HepG2 (cell line): ENCODE measurements around the gene INPP1. TPM values are rescaled to one million over a fixed set of nuclear protein-coding genes. Genes with fewer than 3 reads are reported as not detected.

ENCODE experiments used
- CCDC6 ChIP-seq: sonication (generic); formaldehyde crosslinking; IDR thresholded peaks from 2 replicates; pipeline ENCODE4 v1.8.1; 2022; ENCODE audit warnings: mild to moderate bottlenecking, missing genetic modification reagents, moderate library complexity
- GLI4 ChIP-seq: sonication (generic); formaldehyde crosslinking; IDR thresholded peaks from 2 replicates; pipeline ENCODE4 v1.5.1; 2020; ENCODE audit warnings: missing genetic modification reagents, mild to moderate bottlenecking, moderate library complexity, borderline replicate concordance
- JDP2 ChIP-seq: sonication (generic); formaldehyde crosslinking; IDR thresholded peaks from 2 replicates; pipeline ENCODE4 v1.8.1; 2022; ENCODE audit warnings: missing genetic modification reagents, borderline replicate concordance
- KAT2B ChIP-seq: fragments of 150-350 bp; IDR thresholded peaks from 2 replicates; pipeline ENCODE4 v1.6.1; 2014; ENCODE audit warnings: low read depth, low read length, borderline replicate concordance
- KLF6 ChIP-seq: IDR thresholded peaks from 2 replicates; pipeline ENCODE4 v1.8.0; 2016; ENCODE audit warnings: missing biosample characterization, missing genetic modification reagents
- LCORL ChIP-seq, 2 experiments: fragments of 450-650 bp in 1 of 2; sonication (generic) in 1 of 2; formaldehyde crosslinking in 1 of 2; IDR thresholded peaks; 2 replicates each; pipeline versions ENCODE4 v1.5.0 to v1.6.1; 2017 to 2020; ENCODE audit warnings: antibody characterized with exemption in 1 of 2, missing genetic modification reagents in 1 of 2
- MAFG ChIP-seq: sonication (generic); formaldehyde crosslinking; IDR thresholded peaks from 2 replicates; pipeline ENCODE4 v1.5.1; 2020; ENCODE audit warnings: mild to moderate bottlenecking, missing genetic modification reagents
- NFRKB ChIP-seq: fragments of 450-650 bp; IDR thresholded peaks from 2 replicates; pipeline ENCODE4 v1.6.1; 2017
- NR3C1 ChIP-seq: sonication (generic); formaldehyde crosslinking; IDR thresholded peaks from 2 replicates; pipeline ENCODE4 v1.4.0; 2020; ENCODE audit warnings: missing genetic modification reagents
- RELA ChIP-seq: sonication (generic); formaldehyde crosslinking; IDR thresholded peaks from 2 replicates; pipeline ENCODE4 v1.4.0; 2020; ENCODE audit warnings: missing genetic modification reagents
- ZFP36L2 ChIP-seq: sonication (generic); formaldehyde crosslinking; IDR thresholded peaks from 2 replicates; pipeline ENCODE4 v1.4.0; 2020; ENCODE audit warnings: missing genetic modification reagents
- ZFP41 ChIP-seq: sonication (generic); formaldehyde crosslinking; IDR thresholded peaks from 2 replicates; pipeline ENCODE4 v1.4.0; 2020; ENCODE audit warnings: mild to moderate bottlenecking, missing genetic modification reagents, borderline replicate concordance
- ZNF224 ChIP-seq: sonication (generic); formaldehyde crosslinking; IDR thresholded peaks from 2 replicates; pipeline ENCODE4 v1.5.0; 2020; ENCODE audit warnings: mild to moderate bottlenecking, missing genetic modification reagents
- ZNF263 ChIP-seq: sonication (generic); formaldehyde crosslinking; IDR thresholded peaks from 2 replicates; pipeline ENCODE4 v1.4.0; 2020; ENCODE audit warnings: missing genetic modification reagents
- ZNF264 ChIP-seq: sonication (generic); formaldehyde crosslinking; IDR thresholded peaks from 2 replicates; pipeline ENCODE4 v1.4.0; 2020; ENCODE audit warnings: missing genetic modification reagents
- ZNF740 ChIP-seq: sonication (generic); formaldehyde crosslinking; IDR thresholded peaks from 2 replicates; pipeline ENCODE4 v1.4.0; 2020; ENCODE audit warnings: missing genetic modification reagents
- polyA plus RNA-seq, 8 experiments: library from polyadenylated mRNA; depleted of rRNA in 3 of 8; stranded (reverse) in 7 of 8; unstranded in 1 of 8; fragments of >200 nt; fragmentation: Illumina TruSeq in 4 of 8; extraction: Trizol in 4 of 8; gene quantifications; 2 replicates each; pipeline versions ENCODE4 v1.2.1 to v1.2.3, GENCODE V29; 2011 to 2016; ENCODE audit warnings: low read depth in 4 of 8, missing spikeins in 1 of 8, mixed read lengths in 1 of 8; ENCODE audit not compliant: insufficient read depth in 1 of 8
- total RNA-seq, 5 experiments: library from RNA; depleted of rRNA; stranded (reverse); fragments of >200 nt; fragmentation: Illumina TruSeq; extraction: Trizol; gene quantifications; 2 replicates each; pipeline ENCODE4 v1.2.3, GENCODE V29; 2016; ENCODE audit warnings: low read depth in 1 of 5
- TF ChIP-seq, protein P1 (sequence below): sonication (generic); formaldehyde crosslinking; IDR thresholded peaks from 2 replicates; pipeline ENCODE4 v1.8.0; 2022; ENCODE audit warnings: mild to moderate bottlenecking, missing genetic modification reagents; ENCODE audit not compliant: insufficient replicate concordance
- TF ChIP-seq, protein P2 (sequence below): sonication (generic); formaldehyde crosslinking; IDR thresholded peaks from 2 replicates; pipeline ENCODE4 v1.4.0; 2020; ENCODE audit warnings: missing genetic modification reagents
- TF ChIP-seq, protein P3 (sequence below): sonication (generic); formaldehyde crosslinking; IDR thresholded peaks from 2 replicates; pipeline ENCODE4 v1.5.0; 2020; ENCODE audit warnings: mild to moderate bottlenecking, missing genetic modification reagents
- TF ChIP-seq, protein P4 (sequence below): fragments of 450-650 bp; IDR thresholded peaks from 2 replicates; pipeline ENCODE4 v1.6.1; 2017
- TF ChIP-seq, protein P5 (sequence below): sonication (generic); formaldehyde crosslinking; IDR thresholded peaks from 2 replicates; pipeline ENCODE4 v1.4.0; 2020; ENCODE audit warnings: low read depth, mild to moderate bottlenecking, missing genetic modification reagents

INPP1 gene
- total and polyA plus RNA-seq, 2 of the 13 experiments (the other 11 are each of a cell fraction or from before 2014, with no cell fraction given): 10.0 to 13.3 TPM

GRCh38 chr2:190334479-190335224, 8.7 kb upstream of the INPP1 start (continued):
- TF ChIP-seq, protein P1, sequence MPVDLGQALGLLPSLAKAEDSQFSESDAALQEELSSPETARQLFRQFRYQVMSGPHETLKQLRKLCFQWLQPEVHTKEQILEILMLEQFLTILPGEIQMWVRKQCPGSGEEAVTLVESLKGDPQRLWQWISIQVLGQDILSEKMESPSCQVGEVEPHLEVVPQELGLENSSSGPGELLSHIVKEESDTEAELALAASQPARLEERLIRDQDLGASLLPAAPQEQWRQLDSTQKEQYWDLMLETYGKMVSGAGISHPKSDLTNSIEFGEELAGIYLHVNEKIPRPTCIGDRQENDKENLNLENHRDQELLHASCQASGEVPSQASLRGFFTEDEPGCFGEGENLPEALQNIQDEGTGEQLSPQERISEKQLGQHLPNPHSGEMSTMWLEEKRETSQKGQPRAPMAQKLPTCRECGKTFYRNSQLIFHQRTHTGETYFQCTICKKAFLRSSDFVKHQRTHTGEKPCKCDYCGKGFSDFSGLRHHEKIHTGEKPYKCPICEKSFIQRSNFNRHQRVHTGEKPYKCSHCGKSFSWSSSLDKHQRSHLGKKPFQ (CRISPR knock-in tag): no peak
- TF ChIP-seq JDP2 (CRISPR knock-in tag) (no peak), CCDC6 (CRISPR knock-in tag) (no peak), NFRKB (no peak), ZNF264 (peak; percentile 67), ZFP41 (no peak), NR3C1 (no peak), RELA (CRISPR knock-in tag) (no peak), KLF6 (CRISPR knock-in tag) (peak; percentile 65; the same call in 1 of the 2 replicates), LCORL (IDR thresholded peaks at IDR 0.05) (no peak), LCORL (CRISPR knock-in tag; IDR thresholded peaks at IDR 0.05) (peak; percentile 69; the same call in 1 of the 2 replicates), KAT2B (no peak), GLI4 (CRISPR knock-in tag) (no peak), ZNF263 (CRISPR knock-in tag) (peak; percentile 89), ZNF224 (CRISPR knock-in tag) (no peak), MAFG (CRISPR knock-in tag) (no peak), ZNF740 (CRISPR knock-in tag) (no peak), ZFP36L2 (CRISPR knock-in tag) (no peak)
- TF ChIP-seq, protein P2, sequence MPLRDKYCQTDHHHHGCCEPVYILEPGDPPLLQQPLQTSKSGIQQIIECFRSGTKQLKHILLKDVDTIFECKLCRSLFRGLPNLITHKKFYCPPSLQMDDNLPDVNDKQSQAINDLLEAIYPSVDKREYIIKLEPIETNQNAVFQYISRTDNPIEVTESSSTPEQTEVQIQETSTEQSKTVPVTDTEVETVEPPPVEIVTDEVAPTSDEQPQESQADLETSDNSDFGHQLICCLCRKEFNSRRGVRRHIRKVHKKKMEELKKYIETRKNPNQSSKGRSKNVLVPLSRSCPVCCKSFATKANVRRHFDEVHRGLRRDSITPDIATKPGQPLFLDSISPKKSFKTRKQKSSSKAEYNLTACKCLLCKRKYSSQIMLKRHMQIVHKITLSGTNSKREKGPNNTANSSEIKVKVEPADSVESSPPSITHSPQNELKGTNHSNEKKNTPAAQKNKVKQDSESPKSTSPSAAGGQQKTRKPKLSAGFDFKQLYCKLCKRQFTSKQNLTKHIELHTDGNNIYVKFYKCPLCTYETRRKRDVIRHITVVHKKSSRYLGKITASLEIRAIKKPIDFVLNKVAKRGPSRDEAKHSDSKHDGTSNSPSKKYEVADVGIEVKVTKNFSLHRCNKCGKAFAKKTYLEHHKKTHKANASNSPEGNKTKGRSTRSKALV (CRISPR knock-in tag): no peak; the same call in 1 of the 2 replicates
- TF ChIP-seq, protein P3, sequence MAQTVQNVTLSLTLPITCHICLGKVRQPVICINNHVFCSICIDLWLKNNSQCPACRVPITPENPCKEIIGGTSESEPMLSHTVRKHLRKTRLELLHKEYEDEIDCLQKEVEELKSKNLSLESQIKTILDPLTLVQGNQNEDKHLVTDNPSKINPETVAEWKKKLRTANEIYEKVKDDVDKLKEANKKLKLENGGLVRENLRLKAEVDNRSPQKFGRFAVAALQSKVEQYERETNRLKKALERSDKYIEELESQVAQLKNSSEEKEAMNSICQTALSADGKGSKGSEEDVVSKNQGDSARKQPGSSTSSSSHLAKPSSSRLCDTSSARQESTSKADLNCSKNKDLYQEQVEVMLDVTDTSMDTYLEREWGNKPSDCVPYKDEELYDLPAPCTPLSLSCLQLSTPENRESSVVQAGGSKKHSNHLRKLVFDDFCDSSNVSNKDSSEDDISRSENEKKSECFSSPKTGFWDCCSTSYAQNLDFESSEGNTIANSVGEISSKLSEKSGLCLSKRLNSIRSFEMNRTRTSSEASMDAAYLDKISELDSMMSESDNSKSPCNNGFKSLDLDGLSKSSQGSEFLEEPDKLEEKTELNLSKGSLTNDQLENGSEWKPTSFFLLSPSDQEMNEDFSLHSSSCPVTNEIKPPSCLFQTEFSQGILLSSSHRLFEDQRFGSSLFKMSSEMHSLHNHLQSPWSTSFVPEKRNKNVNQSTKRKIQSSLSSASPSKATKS: 0 out of 2 replicates have a peak, but pooled peaks have one; percentile 63
- TF ChIP-seq, protein P4, sequence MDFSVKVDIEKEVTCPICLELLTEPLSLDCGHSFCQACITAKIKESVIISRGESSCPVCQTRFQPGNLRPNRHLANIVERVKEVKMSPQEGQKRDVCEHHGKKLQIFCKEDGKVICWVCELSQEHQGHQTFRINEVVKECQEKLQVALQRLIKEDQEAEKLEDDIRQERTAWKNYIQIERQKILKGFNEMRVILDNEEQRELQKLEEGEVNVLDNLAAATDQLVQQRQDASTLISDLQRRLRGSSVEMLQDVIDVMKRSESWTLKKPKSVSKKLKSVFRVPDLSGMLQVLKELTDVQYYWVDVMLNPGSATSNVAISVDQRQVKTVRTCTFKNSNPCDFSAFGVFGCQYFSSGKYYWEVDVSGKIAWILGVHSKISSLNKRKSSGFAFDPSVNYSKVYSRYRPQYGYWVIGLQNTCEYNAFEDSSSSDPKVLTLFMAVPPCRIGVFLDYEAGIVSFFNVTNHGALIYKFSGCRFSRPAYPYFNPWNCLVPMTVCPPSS: no peak
- TF ChIP-seq, protein P5, sequence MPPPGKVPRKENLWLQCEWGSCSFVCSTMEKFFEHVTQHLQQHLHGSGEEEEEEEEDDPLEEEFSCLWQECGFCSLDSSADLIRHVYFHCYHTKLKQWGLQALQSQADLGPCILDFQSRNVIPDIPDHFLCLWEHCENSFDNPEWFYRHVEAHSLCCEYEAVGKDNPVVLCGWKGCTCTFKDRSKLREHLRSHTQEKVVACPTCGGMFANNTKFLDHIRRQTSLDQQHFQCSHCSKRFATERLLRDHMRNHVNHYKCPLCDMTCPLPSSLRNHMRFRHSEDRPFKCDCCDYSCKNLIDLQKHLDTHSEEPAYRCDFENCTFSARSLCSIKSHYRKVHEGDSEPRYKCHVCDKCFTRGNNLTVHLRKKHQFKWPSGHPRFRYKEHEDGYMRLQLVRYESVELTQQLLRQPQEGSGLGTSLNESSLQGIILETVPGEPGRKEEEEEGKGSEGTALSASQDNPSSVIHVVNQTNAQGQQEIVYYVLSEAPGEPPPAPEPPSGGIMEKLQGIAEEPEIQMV (CRISPR knock-in tag): no peak
